Measurements from ENCODE around the gene HECTD3. TPM values are rescaled to one million over a fixed set of nuclear protein-coding genes. Genes with fewer than 3 reads are reported as not detected.

The HECTD3 gene
- total and polyA plus RNA-seq, 3 donors from 2014 or later: 30.9 to 63.4 (median 42.6) TPM

DNA sequence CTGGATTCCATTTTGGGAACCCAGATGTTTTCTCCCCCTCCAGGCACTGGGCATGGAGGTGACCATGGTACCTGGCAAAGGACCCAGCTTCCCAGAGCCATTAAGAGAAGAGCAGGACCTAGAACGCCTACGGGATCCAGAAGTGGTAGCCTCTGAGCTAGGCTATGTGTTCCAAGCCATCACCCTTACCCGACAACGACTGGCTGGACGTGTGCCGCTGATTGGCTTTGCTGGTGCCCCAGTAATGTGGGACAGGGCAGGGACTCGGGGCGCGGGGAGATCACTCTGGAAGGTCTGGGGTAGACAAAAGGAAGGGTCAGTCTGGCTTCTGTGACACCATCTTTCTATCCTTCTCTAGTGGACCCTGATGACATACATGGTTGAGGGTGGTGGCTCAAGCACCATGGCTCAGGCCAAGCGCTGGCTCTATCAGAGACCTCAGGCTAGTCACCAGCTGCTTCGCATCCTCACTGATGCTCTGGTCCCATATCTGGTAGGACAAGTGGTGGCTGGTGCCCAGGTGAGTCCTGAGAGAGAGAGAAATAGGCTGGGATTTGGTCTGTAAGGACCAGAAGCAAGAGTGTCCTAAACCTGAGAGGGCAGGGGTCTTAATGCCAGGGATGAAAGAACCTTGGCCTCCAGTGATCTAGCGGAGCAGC is 2.6 kb upstream of the HECTD3 start:
- Histone ChIP-seq H3K4me3 (no peak overlapping the region), H3K36me3 (ENCODE audit: low read depth, missing control alignments) (no peaks in the 10 kb centered on the region), H3K27ac (no peak overlapping the region), H3K9me3 (no peaks in the 10 kb centered on the region), H3K4me1 (peaks cover 34% of the 10 kb centered on the region), H3K27me3 (no peaks in the 10 kb centered on the region)
- TF ChIP-seq, protein P1, sequence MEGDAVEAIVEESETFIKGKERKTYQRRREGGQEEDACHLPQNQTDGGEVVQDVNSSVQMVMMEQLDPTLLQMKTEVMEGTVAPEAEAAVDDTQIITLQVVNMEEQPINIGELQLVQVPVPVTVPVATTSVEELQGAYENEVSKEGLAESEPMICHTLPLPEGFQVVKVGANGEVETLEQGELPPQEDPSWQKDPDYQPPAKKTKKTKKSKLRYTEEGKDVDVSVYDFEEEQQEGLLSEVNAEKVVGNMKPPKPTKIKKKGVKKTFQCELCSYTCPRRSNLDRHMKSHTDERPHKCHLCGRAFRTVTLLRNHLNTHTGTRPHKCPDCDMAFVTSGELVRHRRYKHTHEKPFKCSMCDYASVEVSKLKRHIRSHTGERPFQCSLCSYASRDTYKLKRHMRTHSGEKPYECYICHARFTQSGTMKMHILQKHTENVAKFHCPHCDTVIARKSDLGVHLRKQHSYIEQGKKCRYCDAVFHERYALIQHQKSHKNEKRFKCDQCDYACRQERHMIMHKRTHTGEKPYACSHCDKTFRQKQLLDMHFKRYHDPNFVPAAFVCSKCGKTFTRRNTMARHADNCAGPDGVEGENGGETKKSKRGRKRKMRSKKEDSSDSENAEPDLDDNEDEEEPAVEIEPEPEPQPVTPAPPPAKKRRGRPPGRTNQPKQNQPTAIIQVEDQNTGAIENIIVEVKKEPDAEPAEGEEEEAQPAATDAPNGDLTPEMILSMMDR (IDR thresholded peaks at IDR 0.05): no peak
- no peak for TF ChIP-seq POLR2A (IDR thresholded peaks at IDR 0.05)
- DNase-seq: no peak
- intact Hi-C loops (cut with DNase I; ENCODE audit: low total_unique reads): loop anchor here (5.0 to 10.0 kb wide), 3 partner anchors 179 to 491 kb away; partner anchors contain the start of genes CCDC163 and MMACHC
- WGBS, 2 donors: 58 to 70% methylated on average over 5 to 12 of the region's 12 CpGs

DNA sequence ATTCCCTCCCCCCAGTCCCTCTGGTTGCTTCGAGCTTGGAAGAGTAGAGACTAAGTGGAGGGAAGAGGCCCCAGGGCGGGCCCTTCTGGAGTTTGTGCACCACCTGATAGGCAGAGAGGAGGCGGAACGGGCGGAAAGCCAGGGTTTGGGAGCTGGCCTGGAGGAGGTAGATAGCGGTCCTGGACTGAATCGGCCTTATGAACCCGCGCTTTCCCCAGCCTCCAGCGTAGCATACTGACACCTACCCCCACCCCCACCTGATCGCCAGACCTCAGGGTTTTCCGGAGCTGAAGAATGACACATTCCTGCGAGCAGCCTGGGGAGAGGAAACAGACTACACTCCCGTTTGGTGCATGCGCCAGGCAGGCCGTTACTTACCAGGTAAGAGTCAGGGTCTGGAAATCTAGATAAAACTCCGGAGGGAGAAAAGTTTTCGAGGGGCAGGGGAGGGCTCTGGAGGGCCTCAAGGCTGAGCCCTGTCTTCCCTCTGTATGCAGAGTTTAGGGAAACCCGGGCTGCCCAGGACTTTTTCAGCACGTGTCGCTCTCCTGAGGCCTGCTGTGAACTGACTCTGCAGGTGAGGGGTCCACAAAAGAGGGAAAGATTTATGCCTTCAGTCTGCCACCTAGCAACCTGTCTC is 1.6 kb upstream of the HECTD3 start:
- peak; percentile 93 for DNase-seq
- peaks cover 34% of the 10 kb centered on the region for H3K4me1 ChIP-seq
- 2 to 3% methylated on average over 16 to 21 of the region's 21 CpGs for WGBS, 2 donors
- H3K9me3 ChIP-seq: no peaks in the 10 kb centered on the region
- no peaks in the 10 kb centered on the region for H3K27me3 ChIP-seq
- intact Hi-C loops (cut with DNase I; ENCODE audit: low total_unique reads): loop anchor here (5.0 to 10.0 kb wide), 3 partner anchors 178 to 492 kb away; partner anchors contain the start of genes CCDC163 and MMACHC
- H3K36me3 ChIP-seq (ENCODE audit: low read depth, missing control alignments): no peaks in the 10 kb centered on the region
- H3K27ac ChIP-seq: peak overlapping the region; percentile 62 to 69
- TF ChIP-seq POLR2A (IDR thresholded peaks at IDR 0.05): no peak
- TF ChIP-seq, protein P1 (IDR thresholded peaks at IDR 0.05): no peak
- peak overlapping the region; percentile 93 to 97 for H3K4me3 ChIP-seq

DNA sequence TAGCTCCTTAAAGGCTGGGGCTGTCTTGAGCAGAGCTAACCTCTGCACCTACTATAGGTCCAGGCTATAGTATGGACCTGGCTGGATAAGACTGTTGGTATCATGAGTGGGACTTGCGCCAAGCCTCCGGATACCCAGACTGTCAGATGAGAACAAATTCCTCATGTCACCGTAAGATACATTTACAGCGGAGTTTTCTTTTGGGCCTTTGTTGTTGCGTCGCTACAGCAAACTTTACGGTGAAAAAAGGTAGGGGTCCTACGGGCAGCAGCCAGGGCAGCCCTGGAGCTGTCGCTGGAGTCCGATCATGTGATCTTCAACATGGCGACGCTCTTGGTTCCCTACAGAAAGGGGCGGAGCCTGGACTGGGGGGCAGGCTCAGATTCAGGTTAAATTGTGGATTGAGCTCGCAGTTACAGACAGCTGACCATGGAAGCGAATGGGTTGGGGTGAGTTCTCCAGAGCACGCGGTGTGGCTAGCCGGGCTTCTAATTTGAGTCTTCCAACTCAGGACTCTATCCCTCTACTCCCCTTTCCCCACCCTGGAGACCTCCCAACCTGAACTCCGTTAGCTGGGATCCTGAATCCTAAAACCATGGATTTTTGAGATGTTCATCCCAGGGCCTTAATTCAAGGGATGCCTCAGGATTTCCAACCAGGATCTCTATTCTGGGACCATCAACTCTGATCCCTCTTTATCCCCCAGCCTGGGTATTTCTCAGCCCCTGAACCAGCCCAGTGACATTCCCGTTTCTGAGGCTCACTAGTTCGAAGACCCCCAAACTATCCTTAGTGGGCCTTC is 914 bp upstream of the HECTD3 start, which contains the start of gene UROD:
TSS of gene UROD (plus strand) at position 418 of the 802 bp plus-strand sequence. CDS start at position 430, 12 bp downstream.
- TF ChIP-seq POLR2A (IDR thresholded peaks at IDR 0.05): no peak
- TF ChIP-seq, protein P1 (IDR thresholded peaks at IDR 0.05): no peak
- Histone ChIP-seq H3K27ac (peak within 1 kb of the TSS; percentile 62 to 69), H3K9me3 (no peaks in the 10 kb centered on the region), H3K36me3 (ENCODE audit: low read depth, missing control alignments) (no peaks in the 10 kb centered on the region), H3K4me1 (peaks cover 34% of the 10 kb centered on the region), H3K27me3 (no peaks in the 10 kb centered on the region), H3K4me3 (peak within 1 kb of the TSS; percentile 93 to 97)
- DNase-seq: peak; percentile 98
- 0 to 1% methylated on average over 21 of the region's 21 CpGs for WGBS, 2 donors
- intact Hi-C loops (cut with DNase I; ENCODE audit: low total_unique reads): loop anchor here (5.0 to 10.0 kb wide), 3 partner anchors 177 to 493 kb away; partner anchors contain the start of genes CCDC163 and MMACHC

DNA sequence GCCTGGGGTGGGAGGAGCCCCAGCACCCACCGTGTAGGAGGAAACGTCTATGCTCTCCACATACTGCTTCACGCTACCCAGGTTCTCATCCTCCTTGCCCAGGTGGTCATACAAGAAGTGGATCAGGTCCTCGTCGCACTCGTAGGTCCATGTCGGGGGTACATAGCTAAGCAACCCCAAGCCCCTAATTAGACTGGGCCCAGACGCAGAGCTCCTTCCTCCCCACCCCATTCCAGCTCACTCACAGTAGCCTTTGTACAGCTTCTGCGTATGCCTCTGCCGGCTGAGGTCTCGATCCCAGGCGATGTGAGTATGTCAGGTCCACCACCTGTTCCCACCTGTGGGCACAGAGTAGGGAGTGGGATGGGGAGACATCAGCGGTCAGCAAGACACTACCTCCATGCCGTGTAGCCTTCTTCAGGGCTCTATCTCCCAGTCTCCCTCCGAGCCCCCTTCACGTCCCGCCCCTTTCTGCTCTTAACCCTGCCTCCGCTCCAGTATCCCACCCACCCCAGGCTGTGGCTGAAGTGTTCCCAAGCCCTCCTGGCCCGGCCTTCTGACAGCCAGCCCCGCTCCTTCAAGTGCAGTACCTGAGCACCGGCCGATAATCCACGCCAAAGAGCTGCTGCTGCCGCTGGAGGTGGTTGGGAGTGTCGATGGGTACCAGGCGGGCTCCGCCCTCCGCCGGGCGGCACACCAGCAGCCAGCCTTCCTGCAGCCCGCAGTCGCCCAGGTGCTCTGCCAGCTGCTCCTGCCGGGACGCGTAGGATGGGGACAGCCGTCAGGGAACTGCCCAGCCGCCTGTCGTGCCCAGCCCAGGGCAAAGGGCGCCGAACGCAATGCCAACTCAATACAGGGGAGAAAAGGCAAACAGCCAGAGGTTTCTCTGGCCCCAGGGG is 919 bp downstream of the HECTD3 start:
- Histone ChIP-seq H3K36me3 (ENCODE audit: low read depth, missing control alignments) (no peaks in the 10 kb centered on the region), H3K27me3 (no peaks in the 10 kb centered on the region), H3K4me3 (peak overlapping the region; percentile 93 to 97), H3K4me1 (peaks cover 34% of the 10 kb centered on the region), H3K27ac (peak overlapping the region; percentile 52 to 62), H3K9me3 (no peaks in the 10 kb centered on the region)
- TF ChIP-seq POLR2A (IDR thresholded peaks at IDR 0.05): no peak
- TF ChIP-seq, protein P1 (IDR thresholded peaks at IDR 0.05): no peak
- WGBS, 2 donors: 12 to 14% methylated on average over 16 to 34 of the region's 41 CpGs
- no peak for DNase-seq
- intact Hi-C loops (cut with DNase I; ENCODE audit: low total_unique reads): loop anchor here (5.0 to 10.0 kb wide), 3 partner anchors 175 to 495 kb away; partner anchors contain the start of genes CCDC163 and MMACHC

Measured in testis (tissue), 3 donors.